ENCODE data around the gene OSBPL3.

Gene OSBPL3

GRCh38 chr7:24902931-24903330 is 77.0 kb downstream of the OSBPL3 start:
- Histone ChIP-seq H3K27me3 (ENCODE audit: low read length) (no peaks in the 10 kb centered on the region), H3K9me2 (replicated peaks; ENCODE audit: insufficient read depth, low read length) (no peaks in the 10 kb centered on the region), H3K79me2 (ENCODE audit: insufficient read depth, low read length) (peaks cover 100% of the 10 kb centered on the region), H4K20me1 (ENCODE audit: low read depth, low read length) (no peaks in the 10 kb centered on the region), H3K36me3 (ENCODE audit: low read length) (no peaks in the 10 kb centered on the region), H3F3A (ENCODE audit: insufficient read depth) (peaks cover 21% of the 10 kb centered on the region; the same call in 1 of the 2 replicates), H3K9ac (ENCODE audit: low read length) (no peak overlapping the region), H3K4me3 (ENCODE audit: insufficient read depth, low read length, poor library complexity, severe bottlenecking) (no peak overlapping the region), H2AFZ (ENCODE audit: low read depth, low read length, severe bottlenecking) (no peak overlapping the region), H3K27ac (ENCODE audit: low read depth, low read length) (no peak overlapping the region), H3K9me3 (ENCODE audit: insufficient read depth, low read length) (no peaks in the 10 kb centered on the region), H3K4me2 (ENCODE audit: low read depth, low read length, poor library complexity, severe bottlenecking) (no peak overlapping the region)
- TF ChIP-seq EZH2phosphoT487 (conservative IDR thresholded peaks at IDR 0.05; ENCODE audit: low read length) (no peak), CTCF (IDR thresholded peaks at IDR 0.05; ENCODE audit: insufficient read depth, low read length, poor library complexity, severe bottlenecking) (no peak)

- Histone ChIP-seq H3K79me2 (ENCODE audit: insufficient read depth, low read length) (peaks cover 100% of the 10 kb centered on the region), H3K27ac (ENCODE audit: low read depth, low read length) (no peak overlapping the region)
Measured at GRCh38 chr7:24902276-24902675, 77.7 kb downstream of the OSBPL3 start.

GRCh38 chr7:24899905-24900304 is 80.1 kb downstream of the OSBPL3 start:
- H3K27me3 ChIP-seq (ENCODE audit: low read length), result no peaks in the 10 kb centered on the region
- no peak overlapping the region for H3K4me3 ChIP-seq (ENCODE audit: insufficient read depth, low read length, poor library complexity, severe bottlenecking)
- no peaks in the 10 kb centered on the region for H3K9me2 ChIP-seq (replicated peaks; ENCODE audit: insufficient read depth, low read length)
- H3K36me3 ChIP-seq (ENCODE audit: low read length), result no peaks in the 10 kb centered on the region
- H3K4me2 ChIP-seq (ENCODE audit: low read depth, low read length, poor library complexity, severe bottlenecking), result peak overlapping the region; percentile 14
- H2AFZ ChIP-seq (ENCODE audit: low read depth, low read length, severe bottlenecking), result no peak overlapping the region
- TF ChIP-seq EZH2phosphoT487 (conservative IDR thresholded peaks at IDR 0.05; ENCODE audit: low read length) (no peak), CTCF (IDR thresholded peaks at IDR 0.05; ENCODE audit: insufficient read depth, low read length, poor library complexity, severe bottlenecking) (no peak)
- H3K9ac ChIP-seq (ENCODE audit: low read length), result no peak overlapping the region
- H4K20me1 ChIP-seq (ENCODE audit: low read depth, low read length), result no peaks in the 10 kb centered on the region
- H3K79me2 ChIP-seq (ENCODE audit: insufficient read depth, low read length), result peaks cover 98% of the 10 kb centered on the region
- no peaks in the 10 kb centered on the region for H3K9me3 ChIP-seq (ENCODE audit: insufficient read depth, low read length)
- peak overlapping the region; percentile 24; the same call in 1 of the 2 replicates for H3K27ac ChIP-seq (ENCODE audit: low read depth, low read length)
- H3F3A ChIP-seq (ENCODE audit: insufficient read depth), result peaks cover 27% of the 10 kb centered on the region; the same call in 1 of the 2 replicates

More at GRCh38 chr7:24902276-24902675, 77.7 kb downstream of the OSBPL3 start:
- TF ChIP-seq CTCF (IDR thresholded peaks at IDR 0.05; ENCODE audit: insufficient read depth, low read length, poor library complexity, severe bottlenecking) (no peak), EZH2phosphoT487 (conservative IDR thresholded peaks at IDR 0.05; ENCODE audit: low read length) (no peak)
- no peak overlapping the region for H3K9ac ChIP-seq (ENCODE audit: low read length)
- no peak overlapping the region for H3K4me2 ChIP-seq (ENCODE audit: low read depth, low read length, poor library complexity, severe bottlenecking)
- no peaks in the 10 kb centered on the region for H4K20me1 ChIP-seq (ENCODE audit: low read depth, low read length)
- no peaks in the 10 kb centered on the region for H3K9me2 ChIP-seq (replicated peaks; ENCODE audit: insufficient read depth, low read length)
- no peak overlapping the region for H3K4me3 ChIP-seq (ENCODE audit: insufficient read depth, low read length, poor library complexity, severe bottlenecking)
- H3K9me3 ChIP-seq (ENCODE audit: insufficient read depth, low read length), result no peaks in the 10 kb centered on the region
- H3K27me3 ChIP-seq (ENCODE audit: low read length), result no peaks in the 10 kb centered on the region
- no peaks in the 10 kb centered on the region for H3K36me3 ChIP-seq (ENCODE audit: low read length)
- no peak overlapping the region for H2AFZ ChIP-seq (ENCODE audit: low read depth, low read length, severe bottlenecking)
- H3F3A ChIP-seq (ENCODE audit: insufficient read depth), result peaks cover 21% of the 10 kb centered on the region; the same call in 1 of the 2 replicates
